Astrocyte (in vitro differentiated cells and primary cell): ENCODE measurements around the gene HAUS7.

ENCODE experiments used
- EZH2 ChIP-seq: IDR thresholded peaks from 2 replicates; pipeline ENCODE4 v1.6.1; 2012; ENCODE audit warnings: mild to moderate bottlenecking, low read length, inconsistent platforms; ENCODE audit not compliant: insufficient read depth
- TF ChIP-seq, protein P1 (sequence below): IDR thresholded peaks from 2 replicates; pipeline ENCODE4 v1.5.1; 2011; ENCODE audit warnings: low read depth, mild to moderate bottlenecking, inconsistent platforms, low read length, moderate library complexity; ENCODE audit not compliant: insufficient read depth

DNA sequence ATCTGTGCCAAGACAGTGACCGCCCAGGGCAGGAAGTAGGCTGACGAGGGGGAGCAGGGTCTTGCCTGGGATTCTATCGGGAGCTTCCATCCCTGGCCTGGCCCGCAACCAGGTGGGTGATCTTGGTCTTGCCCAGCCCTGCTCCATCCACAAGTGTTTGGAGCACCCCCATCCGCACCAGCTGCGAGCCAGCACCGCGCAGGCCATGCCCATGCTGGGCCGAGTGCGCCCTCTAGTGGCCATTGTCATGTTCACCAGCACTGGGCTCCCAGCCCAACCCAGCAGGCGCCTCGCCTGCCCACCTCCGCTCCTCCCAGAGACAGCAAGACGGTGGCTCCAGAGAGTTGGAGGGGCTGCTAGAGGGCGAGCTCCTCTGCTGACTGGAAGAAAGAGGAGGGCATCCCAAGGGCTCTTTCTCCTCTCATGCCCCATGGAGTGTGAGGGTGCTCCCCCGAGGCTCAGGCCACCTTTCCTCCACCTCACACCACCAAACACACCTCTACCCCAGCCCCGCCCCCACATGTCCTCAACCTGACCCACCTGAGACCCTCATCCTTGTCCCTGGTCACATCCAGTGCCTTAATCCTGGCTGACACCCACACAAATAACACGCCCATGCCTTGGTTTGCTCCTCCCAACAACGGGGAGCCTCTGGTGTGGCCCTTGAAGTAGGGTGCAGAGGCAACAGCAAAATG lies 37.3 kb upstream of the HAUS7 start:
- TF ChIP-seq, protein P1, sequence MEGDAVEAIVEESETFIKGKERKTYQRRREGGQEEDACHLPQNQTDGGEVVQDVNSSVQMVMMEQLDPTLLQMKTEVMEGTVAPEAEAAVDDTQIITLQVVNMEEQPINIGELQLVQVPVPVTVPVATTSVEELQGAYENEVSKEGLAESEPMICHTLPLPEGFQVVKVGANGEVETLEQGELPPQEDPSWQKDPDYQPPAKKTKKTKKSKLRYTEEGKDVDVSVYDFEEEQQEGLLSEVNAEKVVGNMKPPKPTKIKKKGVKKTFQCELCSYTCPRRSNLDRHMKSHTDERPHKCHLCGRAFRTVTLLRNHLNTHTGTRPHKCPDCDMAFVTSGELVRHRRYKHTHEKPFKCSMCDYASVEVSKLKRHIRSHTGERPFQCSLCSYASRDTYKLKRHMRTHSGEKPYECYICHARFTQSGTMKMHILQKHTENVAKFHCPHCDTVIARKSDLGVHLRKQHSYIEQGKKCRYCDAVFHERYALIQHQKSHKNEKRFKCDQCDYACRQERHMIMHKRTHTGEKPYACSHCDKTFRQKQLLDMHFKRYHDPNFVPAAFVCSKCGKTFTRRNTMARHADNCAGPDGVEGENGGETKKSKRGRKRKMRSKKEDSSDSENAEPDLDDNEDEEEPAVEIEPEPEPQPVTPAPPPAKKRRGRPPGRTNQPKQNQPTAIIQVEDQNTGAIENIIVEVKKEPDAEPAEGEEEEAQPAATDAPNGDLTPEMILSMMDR, result peak; percentile 49
- TF ChIP-seq EZH2, result no peak
